Measurements from ENCODE around the gene DIPK1A. TPM values are rescaled to one million over a fixed set of nuclear protein-coding genes. Genes with fewer than 3 reads are reported as not detected.

Gene DIPK1A
- total RNA-seq, 2 donors from 2014 or later = 8.4 to 9.3 TPM

GRCh38 chr1:92822879-92823278 lies 138.4 kb downstream of the DIPK1A start:
- H3K9me3 Mint-ChIP-seq = no peaks in the 10 kb centered on the region
- ATAC-seq (replicated peaks in 1 of 2) (no peak), DNase-seq (no peak)
- no peaks in the 10 kb centered on the region for H3K36me3 Mint-ChIP-seq (ENCODE audit: insufficient read depth in 2 of 2)
- H3K4me1 Mint-ChIP-seq (ENCODE audit: low read depth) = no peaks in the 10 kb centered on the region
- H3K27me3 Mint-ChIP-seq (ENCODE audit: low read depth) = peaks cover 6% of the 10 kb centered on the region
- no peak overlapping the region for H3K27ac Mint-ChIP-seq
- no peak overlapping the region for H3K4me3 Mint-ChIP-seq

- Mint-ChIP-seq H3K4me1 (ENCODE audit: low read depth) (no peaks in the 10 kb centered on the region), H3K27me3 (ENCODE audit: low read depth) (peaks cover 8% of the 10 kb centered on the region), H3K36me3 (ENCODE audit: insufficient read depth in 2 of 2) (no peaks in the 10 kb centered on the region), H3K4me3 (no peak overlapping the region), H3K9me3 (no peaks in the 10 kb centered on the region), H3K27ac (no peak overlapping the region)
- DNase-seq = no peak
- ATAC-seq (replicated peaks in 1 of 2) = no peak
These were observed 140.7 kb downstream of the DIPK1A start for GRCh38 chr1:92820551-92820950.

- H3K4me1 Mint-ChIP-seq (ENCODE audit: low read depth) = no peaks in the 10 kb centered on the region
- ATAC-seq (replicated peaks in 1 of 2) (no peak), DNase-seq (no peak)
- H3K36me3 Mint-ChIP-seq (ENCODE audit: insufficient read depth in 2 of 2) = no peaks in the 10 kb centered on the region
- H3K27me3 Mint-ChIP-seq (ENCODE audit: low read depth) = peaks cover 8% of the 10 kb centered on the region
- H3K4me3 Mint-ChIP-seq = no peak overlapping the region
- H3K27ac Mint-ChIP-seq = no peak overlapping the region
- H3K9me3 Mint-ChIP-seq = no peaks in the 10 kb centered on the region
These were observed 141.2 kb downstream of the DIPK1A start for GRCh38 chr1:92820024-92820423.

GRCh38 chr1:92817986-92818764 lies 143.1 kb downstream of the DIPK1A start:
- H3K4me3 Mint-ChIP-seq = no peak overlapping the region
- no peaks in the 10 kb centered on the region for H3K4me1 Mint-ChIP-seq (ENCODE audit: low read depth)
- H3K27me3 Mint-ChIP-seq (ENCODE audit: low read depth) = peaks cover 13% of the 10 kb centered on the region
- no peak overlapping the region for H3K27ac Mint-ChIP-seq
- no peaks in the 10 kb centered on the region for H3K36me3 Mint-ChIP-seq (ENCODE audit: insufficient read depth in 2 of 2)
- peak in 1 of 2 donors; percentile 14 for DNase-seq
- ATAC-seq (replicated peaks in 1 of 2) = no peak
- H3K9me3 Mint-ChIP-seq = no peaks in the 10 kb centered on the region

- Mint-ChIP-seq H3K4me1 (ENCODE audit: low read depth) (no peaks in the 10 kb centered on the region), H3K9me3 (no peaks in the 10 kb centered on the region), H3K27ac (no peak overlapping the region), H3K27me3 (ENCODE audit: low read depth) (peaks cover 17% of the 10 kb centered on the region), H3K36me3 (ENCODE audit: insufficient read depth in 2 of 2) (no peaks in the 10 kb centered on the region), H3K4me3 (no peak overlapping the region)
- DNase-seq (no peak), ATAC-seq (replicated peaks in 1 of 2) (no peak)
These were observed 144.0 kb downstream of the DIPK1A start for GRCh38 chr1:92817137-92817697.

GRCh38 chr1:92816732-92817131 lies 144.5 kb downstream of the DIPK1A start:
- peaks cover 17% of the 10 kb centered on the region for H3K27me3 Mint-ChIP-seq (ENCODE audit: low read depth)
- H3K36me3 Mint-ChIP-seq (ENCODE audit: insufficient read depth in 2 of 2) = no peaks in the 10 kb centered on the region
- ATAC-seq (replicated peaks in 1 of 2) (no peak), DNase-seq (no peak)
- no peaks in the 10 kb centered on the region for H3K4me1 Mint-ChIP-seq (ENCODE audit: low read depth)
- H3K4me3 Mint-ChIP-seq = no peak overlapping the region
- H3K27ac Mint-ChIP-seq = no peak overlapping the region
- H3K9me3 Mint-ChIP-seq = no peaks in the 10 kb centered on the region

- Mint-ChIP-seq H3K27ac (no peak overlapping the region), H3K4me1 (ENCODE audit: low read depth) (peaks cover 4% of the 10 kb centered on the region), H3K27me3 (ENCODE audit: low read depth) (peaks cover 21% of the 10 kb centered on the region), H3K9me3 (no peaks in the 10 kb centered on the region), H3K4me3 (no peak overlapping the region), H3K36me3 (ENCODE audit: insufficient read depth in 2 of 2) (no peaks in the 10 kb centered on the region)
- DNase-seq (no peak), ATAC-seq (replicated peaks in 1 of 2) (no peak)
These were observed 152.9 kb downstream of the DIPK1A start for GRCh38 chr1:92808381-92808780.

- no peak overlapping the region for H3K27ac Mint-ChIP-seq
- peaks cover 4% of the 10 kb centered on the region for H3K4me1 Mint-ChIP-seq (ENCODE audit: low read depth)
- no peaks in the 10 kb centered on the region for H3K9me3 Mint-ChIP-seq
- H3K36me3 Mint-ChIP-seq (ENCODE audit: insufficient read depth in 2 of 2) = no peaks in the 10 kb centered on the region
- H3K27me3 Mint-ChIP-seq (ENCODE audit: low read depth) = peaks cover 8% of the 10 kb centered on the region
- H3K4me3 Mint-ChIP-seq = no peak overlapping the region
- ATAC-seq (replicated peaks in 1 of 2) = no peak
- DNase-seq = no peak
These were observed 156.0 kb downstream of the DIPK1A start for GRCh38 chr1:92805216-92805615.

GRCh38 chr1:92804721-92805201 lies 156.5 kb downstream of the DIPK1A start:
- Mint-ChIP-seq H3K27me3 (ENCODE audit: low read depth) (peaks cover 8% of the 10 kb centered on the region), H3K4me3 (no peak overlapping the region), H3K36me3 (ENCODE audit: insufficient read depth in 2 of 2) (no peaks in the 10 kb centered on the region), H3K27ac (no peak overlapping the region), H3K4me1 (ENCODE audit: low read depth) (peaks cover 4% of the 10 kb centered on the region), H3K9me3 (no peaks in the 10 kb centered on the region)
- ATAC-seq (replicated peaks in 1 of 2) (peak in 1 of 2 donors; percentile 45), DNase-seq (no peak)

- no peak overlapping the region for H3K4me3 Mint-ChIP-seq
- H3K27me3 Mint-ChIP-seq (ENCODE audit: low read depth) = peaks cover 8% of the 10 kb centered on the region
- no peak for ATAC-seq (replicated peaks in 1 of 2)
- peaks cover 4% of the 10 kb centered on the region for H3K4me1 Mint-ChIP-seq (ENCODE audit: low read depth)
- no peak overlapping the region for H3K27ac Mint-ChIP-seq
- no peaks in the 10 kb centered on the region for H3K36me3 Mint-ChIP-seq (ENCODE audit: insufficient read depth in 2 of 2)
- no peaks in the 10 kb centered on the region for H3K9me3 Mint-ChIP-seq
- no peak for DNase-seq
These were observed 157.9 kb downstream of the DIPK1A start for GRCh38 chr1:92803140-92803887.

- peaks cover 32% of the 10 kb centered on the region for H3K27me3 Mint-ChIP-seq (ENCODE audit: low read depth)
- no peak overlapping the region for H3K27ac Mint-ChIP-seq
- H3K4me1 Mint-ChIP-seq (ENCODE audit: low read depth) = no peaks in the 10 kb centered on the region
- DNase-seq (no peak), ATAC-seq (replicated peaks in 1 of 2) (no peak)
- no peaks in the 10 kb centered on the region for H3K9me3 Mint-ChIP-seq
- no peaks in the 10 kb centered on the region for H3K36me3 Mint-ChIP-seq (ENCODE audit: insufficient read depth in 2 of 2)
- no peak overlapping the region for H3K4me3 Mint-ChIP-seq
These were observed 163.3 kb downstream of the DIPK1A start for GRCh38 chr1:92797961-92798360.

GRCh38 chr1:92797297-92797696 lies 164.0 kb downstream of the DIPK1A start:
- DNase-seq (no peak), ATAC-seq (replicated peaks in 1 of 2) (no peak)
- no peaks in the 10 kb centered on the region for H3K4me1 Mint-ChIP-seq (ENCODE audit: low read depth)
- peaks cover 38% of the 10 kb centered on the region for H3K27me3 Mint-ChIP-seq (ENCODE audit: low read depth)
- no peaks in the 10 kb centered on the region for H3K9me3 Mint-ChIP-seq
- no peaks in the 10 kb centered on the region for H3K36me3 Mint-ChIP-seq (ENCODE audit: insufficient read depth in 2 of 2)
- no peak overlapping the region for H3K27ac Mint-ChIP-seq
- H3K4me3 Mint-ChIP-seq = no peak overlapping the region

- ATAC-seq (replicated peaks in 1 of 2) (no peak), DNase-seq (no peak)
- Mint-ChIP-seq H3K36me3 (ENCODE audit: insufficient read depth in 2 of 2) (no peaks in the 10 kb centered on the region), H3K9me3 (no peaks in the 10 kb centered on the region), H3K27ac (no peak overlapping the region), H3K27me3 (ENCODE audit: low read depth) (peaks cover 56% of the 10 kb centered on the region), H3K4me3 (no peak overlapping the region), H3K4me1 (ENCODE audit: low read depth) (peaks cover 5% of the 10 kb centered on the region)
These were observed 166.1 kb downstream of the DIPK1A start for GRCh38 chr1:92795166-92795565.

Measured in activated T-cell treated with anti-CD3 and anti-CD28 coated beads, Interleukin-2, amount 50 U/mL, for 72 hours (primary cell).